HG03469 (cell line): ENCODE measurements around the gene LRP8.
"Not testable (repeated sequence)": the region's sequence is repeated elsewhere in the genome, so short reads cannot be mapped to it uniquely, and the experiment has no call there.

Source experiments
- ATAC-seq: cut with Tn5 transposase; IDR thresholded peaks from one replicate; pipeline ENCODE4 v1.9.1; 2021; ENCODE audit warnings: mild to moderate bottlenecking, moderate library complexity, moderate number of reproducible peaks; ENCODE audit not compliant: unreplicated experiment

The LRP8 gene

DNA sequence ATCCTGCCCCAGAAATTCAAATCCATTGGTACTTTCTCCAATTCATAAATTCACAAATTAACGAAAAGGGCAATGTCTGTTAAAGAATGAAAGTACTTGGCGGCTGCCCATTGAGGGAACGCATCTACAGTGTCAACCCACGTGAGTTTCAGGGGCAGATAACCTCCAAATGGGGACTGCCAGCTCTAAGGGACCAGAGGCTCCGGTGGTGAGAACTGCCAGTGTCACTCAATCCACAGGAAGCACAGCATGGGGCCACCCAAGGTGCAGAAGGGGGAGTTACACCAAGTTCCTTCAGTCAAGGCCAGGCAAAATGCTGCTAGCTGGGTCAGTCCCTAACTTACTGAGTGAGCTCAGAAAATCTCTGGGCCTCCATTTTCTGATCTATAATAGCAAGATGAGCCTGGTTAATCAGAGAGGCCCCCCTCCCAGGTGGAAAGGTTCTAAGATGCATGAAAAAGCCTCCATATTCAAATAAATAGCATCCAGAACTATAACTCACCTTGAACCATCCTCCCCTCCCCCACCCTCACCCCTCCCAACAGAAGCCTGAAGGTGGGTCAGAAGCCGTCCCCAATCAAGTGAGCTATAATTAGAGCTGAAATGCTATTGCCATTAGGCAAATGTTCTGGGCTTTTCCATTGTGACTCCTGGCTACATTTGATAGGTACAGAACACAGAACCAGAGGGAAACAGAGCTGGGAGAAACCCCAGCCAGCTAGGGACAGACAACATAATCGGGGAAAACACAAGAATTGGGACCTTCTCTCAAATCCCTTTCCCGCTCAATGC is 41.7 kb downstream of the LRP8 start:
- ATAC-seq = no peak

DNA sequence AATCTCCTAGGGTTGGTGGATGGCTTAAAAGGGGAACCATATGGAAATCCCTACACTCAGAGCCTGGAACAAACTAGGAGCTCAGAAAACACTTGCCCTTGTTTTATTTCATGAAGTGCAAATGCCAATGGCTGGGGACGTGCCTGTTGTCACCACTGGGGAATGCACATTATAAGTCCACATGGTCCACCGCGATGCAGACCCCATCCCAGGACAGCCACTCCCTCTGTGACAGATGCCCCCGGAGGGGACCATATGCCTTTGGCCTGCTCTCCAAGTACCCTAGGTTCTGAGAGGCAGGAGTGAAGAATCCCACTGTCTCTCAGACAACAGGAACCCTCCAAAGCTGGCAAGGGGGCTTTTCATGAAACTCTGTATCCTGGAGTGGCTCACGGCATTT is 42.3 kb downstream of the LRP8 start:
- ATAC-seq = no peak

- ATAC-seq = no peak
These were observed 43.4 kb downstream of the LRP8 start for GRCh38 chr1:53284224-53285020.

GRCh38 chr1:53283156-53283555 is 44.7 kb downstream of the LRP8 start:
- not testable (repeated sequence) for ATAC-seq

DNA sequence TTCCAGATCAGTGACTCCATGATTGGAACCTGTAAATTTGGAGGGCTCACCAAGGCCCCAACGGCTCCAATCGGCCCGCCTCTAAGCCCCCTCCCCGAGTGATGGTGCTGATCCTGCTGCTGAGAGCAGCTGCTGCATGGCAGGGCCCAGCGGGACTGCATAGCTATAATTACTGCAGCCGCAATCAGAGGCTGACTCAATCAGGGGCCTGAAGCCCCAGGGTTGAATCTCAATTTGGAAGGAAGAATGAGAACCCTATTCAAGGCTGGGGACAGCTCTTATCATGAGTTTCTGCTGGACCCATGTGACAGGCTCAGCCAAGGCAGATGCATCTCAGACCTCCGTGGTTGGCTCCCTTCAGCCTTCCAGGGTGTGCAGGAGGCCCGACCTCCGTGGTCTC is 46.7 kb downstream of the LRP8 start:
- ATAC-seq = no peak

GRCh38 chr1:53280496-53280895 is 47.4 kb downstream of the LRP8 start:
- no peak for ATAC-seq

GRCh38 chr1:53279296-53280200 is 48.3 kb downstream of the LRP8 start:
- ATAC-seq = no peak

GRCh38 chr1:53278298-53278725 is 49.6 kb downstream of the LRP8 start:
- ATAC-seq = no peak

- ATAC-seq = no peak
These were observed 50.5 kb downstream of the LRP8 start for GRCh38 chr1:53277326-53277725.

GRCh38 chr1:53276902-53277281 is 51.0 kb downstream of the LRP8 start:
- ATAC-seq = no peak

- ATAC-seq = no peak
These were observed 51.5 kb downstream of the LRP8 start for GRCh38 chr1:53276153-53276901.

GRCh38 chr1:53275566-53275965 is 52.3 kb downstream of the LRP8 start:
- no peak for ATAC-seq

- ATAC-seq = no peak
These were observed 53.2 kb downstream of the LRP8 start for GRCh38 chr1:53274541-53275185.

GRCh38 chr1:53274026-53274425 is 53.8 kb downstream of the LRP8 start:
- no peak for ATAC-seq

DNA sequence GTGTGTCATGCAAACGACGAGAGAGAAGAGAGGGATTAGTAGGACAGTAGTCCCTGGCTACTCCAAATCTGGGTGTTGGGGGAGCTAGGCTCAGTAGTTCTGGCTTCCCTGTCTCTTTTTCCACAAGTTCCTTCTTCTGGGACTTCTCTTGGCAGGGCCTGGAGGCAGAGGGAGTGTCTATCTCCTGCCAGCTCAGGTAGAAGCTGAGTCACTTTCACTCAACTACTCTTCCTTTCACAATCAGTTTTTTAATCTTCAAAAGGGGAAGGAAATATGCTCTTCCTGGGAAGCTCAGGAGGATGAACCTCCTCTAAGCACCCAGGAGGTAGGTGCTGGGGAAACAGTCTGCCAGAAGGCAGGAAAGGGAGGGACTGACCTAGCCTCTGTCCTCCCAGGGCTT is 54.3 kb downstream of the LRP8 start:
- no peak for ATAC-seq

DNA sequence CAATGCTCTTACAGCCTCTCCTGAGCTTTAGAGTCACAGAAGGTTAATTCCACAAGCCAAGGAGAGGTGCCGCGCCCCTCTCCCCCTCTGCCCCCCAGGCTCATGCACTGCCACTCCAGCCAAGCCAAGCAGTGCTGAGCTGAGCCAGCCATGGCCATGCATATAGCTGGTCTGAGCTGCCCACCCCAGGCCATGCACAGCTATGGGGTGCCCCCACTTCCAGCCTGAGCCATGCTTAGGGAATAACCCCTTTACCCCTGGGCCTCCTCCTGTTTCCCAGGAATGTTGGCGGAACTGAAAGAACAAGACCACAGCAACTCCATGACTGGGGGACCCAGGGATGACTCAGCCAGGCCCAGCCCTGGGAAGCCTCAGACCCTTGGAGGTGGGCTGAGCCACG is 55.5 kb downstream of the LRP8 start:
- ATAC-seq = no peak

DNA sequence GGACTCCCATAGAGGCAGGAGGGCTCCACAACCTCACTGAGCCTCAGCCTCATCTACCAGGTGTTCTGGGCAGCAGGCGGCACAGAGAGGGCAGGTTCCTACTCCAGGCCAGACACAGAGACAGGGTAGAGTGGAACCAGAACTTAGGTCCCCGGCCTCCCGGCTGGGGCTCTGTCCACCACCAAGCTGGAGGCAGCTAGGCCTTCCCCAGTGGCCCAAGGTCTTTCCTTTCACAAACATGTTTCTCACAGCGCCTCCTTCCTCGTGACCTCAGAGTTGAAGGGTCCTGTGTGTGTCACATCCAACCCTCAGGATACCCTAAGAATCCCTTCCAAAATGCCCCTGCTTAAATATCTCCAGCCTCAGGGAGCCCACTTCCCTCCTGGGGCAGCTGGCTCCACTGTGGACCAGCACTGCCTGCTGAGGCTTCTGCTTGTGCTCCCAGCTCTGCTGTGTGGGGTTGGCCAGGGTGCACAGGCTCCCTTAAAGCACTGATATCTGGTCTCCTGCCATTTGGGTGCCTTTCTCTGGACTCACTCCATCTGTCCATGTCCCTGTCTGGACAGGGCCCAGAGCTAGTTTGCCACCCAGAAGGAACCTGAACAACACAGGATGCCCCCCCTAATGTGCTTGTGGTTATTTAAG is 56.3 kb downstream of the LRP8 start:
- ATAC-seq = no peak

- ATAC-seq = no peak
These were observed 57.0 kb downstream of the LRP8 start for GRCh38 chr1:53270873-53271272.

GRCh38 chr1:53270107-53270506 is 57.8 kb downstream of the LRP8 start:
- ATAC-seq = no peak
